NCI-H524 (cell line): ENCODE measurements around the gene GLRX5.

ENCODE experiments used
- DNase-seq, 2 experiments: peaks; one replicate each; lab custom pipeline; 2025; lab: John Stamatoyannopoulos, UW

GLRX5 gene

DNA sequence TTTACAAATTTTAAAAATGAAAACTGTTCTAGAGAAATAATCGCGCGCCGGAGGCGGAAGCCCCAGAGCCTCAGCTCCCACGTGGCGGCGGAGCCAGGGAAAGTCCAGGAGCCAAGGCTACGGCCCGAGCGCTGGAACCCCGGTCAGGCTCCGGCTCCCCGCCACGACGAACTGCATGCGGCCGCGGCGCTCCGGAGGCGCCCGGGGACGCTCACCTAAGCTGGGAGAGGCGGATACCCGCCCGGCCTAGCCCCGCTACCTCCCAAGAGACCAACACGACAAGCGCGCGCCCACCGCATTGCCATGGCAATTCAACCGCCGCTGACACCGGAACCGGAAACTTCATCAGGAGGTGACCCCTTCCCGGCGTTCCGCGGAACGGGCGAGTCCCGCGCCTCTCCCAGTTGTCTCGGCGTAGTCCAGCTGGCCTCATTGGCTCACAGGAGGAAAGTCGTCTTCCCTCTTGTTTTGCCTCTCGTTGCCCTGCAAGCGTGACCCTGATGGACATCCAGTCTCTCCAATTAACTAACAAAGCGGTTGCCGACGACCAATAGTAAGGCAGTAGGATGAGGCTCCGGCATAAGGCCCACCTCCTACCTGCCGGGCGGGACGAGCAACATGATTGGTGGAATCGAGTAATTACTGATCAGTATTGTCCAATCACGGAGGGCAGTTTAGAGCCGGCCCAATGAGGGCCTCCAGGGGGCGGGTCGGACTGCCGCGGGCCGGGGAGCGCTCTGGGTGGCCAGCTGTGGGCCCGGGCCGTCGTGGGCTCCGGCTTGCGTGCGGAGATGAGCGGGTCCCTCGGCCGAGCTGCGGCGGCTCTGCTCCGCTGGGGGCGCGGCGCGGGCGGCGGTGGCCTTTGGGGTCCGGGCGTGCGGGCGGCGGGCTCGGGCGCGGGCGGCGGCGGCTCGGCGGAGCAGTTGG is at the start of gene GLRX5:
Gene GLRX5, plus strand, starts transcription at position 752 of the 927 bp plus-strand sequence. Its CDS starts 40 bp downstream, at position 792.
- DNase-seq = peak; percentile 100

DNA sequence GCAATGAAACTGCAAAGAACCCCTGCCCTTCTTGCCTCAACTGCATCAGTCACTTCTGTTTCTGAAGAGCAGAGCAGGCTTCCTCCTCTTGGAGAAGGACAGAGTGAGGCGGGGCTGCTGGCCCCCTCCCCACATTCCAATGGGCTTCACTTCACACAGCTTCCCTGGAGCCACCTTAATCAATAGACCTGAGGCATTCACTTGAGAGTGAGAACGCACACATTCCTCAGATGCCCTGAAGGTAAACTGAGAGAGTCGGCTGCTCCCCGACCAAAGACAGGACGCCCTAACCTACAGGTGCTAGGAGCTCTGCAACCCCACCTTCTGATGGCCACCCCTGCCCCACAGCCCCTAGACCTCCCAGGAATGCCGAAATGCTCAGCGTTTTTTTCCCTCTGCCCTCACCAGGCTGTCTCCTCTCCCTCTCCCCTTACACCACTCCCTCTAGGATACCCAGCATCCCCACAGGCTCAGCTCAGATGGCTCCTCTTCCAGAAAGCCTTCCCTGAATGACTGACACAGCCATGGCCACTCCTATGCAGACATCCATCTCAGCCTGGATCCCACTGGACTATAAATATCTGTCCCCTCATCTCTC is 49.5 kb upstream of the GLRX5 start:
- no peak for DNase-seq

- DNase-seq = no peak
Measured at GRCh38 chr14:95486875-95487668, 47.8 kb upstream of the GLRX5 start.

GRCh38 chr14:95487669-95488084 is 47.2 kb upstream of the GLRX5 start:
- no peak for DNase-seq

DNA sequence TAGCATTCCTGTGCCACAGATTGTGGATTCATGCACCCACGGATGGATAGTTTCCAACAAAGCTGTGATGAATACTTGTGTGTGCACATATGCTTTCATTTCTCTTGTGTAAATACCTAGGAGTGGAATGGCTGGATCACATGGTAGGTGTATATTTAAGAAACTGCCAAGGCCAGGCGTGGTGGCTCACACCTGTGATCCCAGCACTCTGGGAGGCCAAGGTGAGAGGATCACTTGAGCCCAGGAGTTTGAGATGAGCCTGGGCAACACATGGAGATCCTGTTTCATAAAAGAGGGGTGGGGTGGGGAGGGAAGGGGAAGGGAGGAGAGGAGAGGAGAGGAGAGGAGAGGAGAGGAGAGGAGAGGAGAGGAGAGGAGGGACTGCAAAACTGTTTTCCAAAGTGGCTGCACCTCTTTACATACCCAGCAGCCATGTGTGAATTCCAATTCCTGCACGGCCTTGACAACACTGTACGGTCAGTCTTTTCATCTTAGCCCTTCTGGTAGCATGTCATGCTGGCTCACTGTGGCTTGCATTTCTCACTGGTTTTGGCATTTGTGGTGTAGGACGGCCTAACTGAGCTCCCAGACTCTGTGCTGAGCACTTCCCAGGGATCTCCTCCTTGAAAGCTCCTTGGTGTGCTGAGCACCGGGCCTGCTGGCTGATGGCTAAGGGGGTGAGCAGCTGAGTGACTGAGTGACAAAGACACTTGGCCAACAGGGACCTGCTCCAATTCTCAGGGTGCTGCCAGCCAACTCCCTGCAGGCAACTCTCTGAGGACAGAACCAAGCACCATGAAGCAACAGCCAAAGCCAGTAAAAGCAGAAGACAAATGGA is 46.3 kb upstream of the GLRX5 start:
- no peak for DNase-seq

DNA sequence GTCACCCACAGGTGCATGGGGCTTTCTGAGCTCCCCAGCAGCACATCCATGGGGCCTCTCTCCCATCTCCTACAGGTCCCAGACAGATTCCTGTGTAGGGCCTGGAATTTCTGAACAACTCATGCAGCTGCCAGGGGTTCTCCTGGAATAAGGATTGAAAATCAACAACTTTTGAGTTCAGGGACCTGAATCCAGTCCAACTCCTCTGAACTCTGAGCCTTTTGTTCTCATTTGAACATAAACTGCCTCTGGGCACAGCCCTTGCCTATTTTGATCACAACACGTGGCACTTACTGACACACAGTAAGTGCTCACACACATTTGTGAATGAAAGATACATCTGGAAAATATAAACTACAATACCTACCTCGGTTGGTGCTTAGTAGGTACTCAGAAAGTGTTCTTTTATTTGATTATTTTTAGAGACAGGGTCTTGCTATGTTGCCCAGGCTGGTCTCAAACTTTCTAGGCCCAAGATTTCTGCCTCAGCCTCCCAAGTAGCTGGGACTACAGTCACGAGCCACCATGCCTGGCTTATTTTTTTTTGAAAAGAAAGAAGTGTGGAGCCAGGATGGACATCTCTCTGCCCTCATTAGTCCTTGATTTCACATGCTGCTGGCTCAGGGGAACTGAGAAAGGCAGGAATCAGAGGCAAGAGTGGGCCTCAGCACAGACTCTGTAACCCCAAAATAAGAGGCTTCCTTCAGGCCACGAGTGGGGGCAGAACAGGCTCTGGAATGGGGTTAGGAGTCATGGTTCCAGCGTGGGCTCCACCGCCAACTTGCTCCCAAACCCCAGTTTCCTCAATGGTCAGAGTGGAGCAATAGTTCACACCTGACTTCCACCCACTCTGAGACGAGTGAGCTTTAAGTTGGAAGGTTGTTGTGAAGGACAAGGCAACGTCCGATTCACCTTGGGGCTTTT is 45.4 kb upstream of the GLRX5 start:
- no peak for DNase-seq

DNA sequence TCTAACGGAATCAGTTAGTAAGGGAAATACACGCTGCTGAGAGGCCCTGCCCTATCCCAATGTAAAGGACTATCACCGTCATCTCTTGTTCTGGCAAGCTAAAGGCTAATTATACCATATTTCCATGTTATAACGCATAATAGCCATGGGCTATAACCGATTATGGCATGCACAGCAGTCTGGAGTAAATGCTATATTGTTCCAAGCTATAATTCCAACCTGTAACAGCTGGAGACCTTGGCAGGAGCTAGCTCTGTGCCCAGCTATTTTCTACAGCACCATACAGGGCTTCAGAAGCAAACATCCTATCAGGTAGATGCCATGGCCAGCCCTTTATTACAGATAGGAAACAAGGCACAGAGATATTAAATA is 44.7 kb upstream of the GLRX5 start:
- DNase-seq = no peak

GRCh38 chr14:95490727-95491451 is 44.0 kb upstream of the GLRX5 start:
- no peak for DNase-seq

DNA sequence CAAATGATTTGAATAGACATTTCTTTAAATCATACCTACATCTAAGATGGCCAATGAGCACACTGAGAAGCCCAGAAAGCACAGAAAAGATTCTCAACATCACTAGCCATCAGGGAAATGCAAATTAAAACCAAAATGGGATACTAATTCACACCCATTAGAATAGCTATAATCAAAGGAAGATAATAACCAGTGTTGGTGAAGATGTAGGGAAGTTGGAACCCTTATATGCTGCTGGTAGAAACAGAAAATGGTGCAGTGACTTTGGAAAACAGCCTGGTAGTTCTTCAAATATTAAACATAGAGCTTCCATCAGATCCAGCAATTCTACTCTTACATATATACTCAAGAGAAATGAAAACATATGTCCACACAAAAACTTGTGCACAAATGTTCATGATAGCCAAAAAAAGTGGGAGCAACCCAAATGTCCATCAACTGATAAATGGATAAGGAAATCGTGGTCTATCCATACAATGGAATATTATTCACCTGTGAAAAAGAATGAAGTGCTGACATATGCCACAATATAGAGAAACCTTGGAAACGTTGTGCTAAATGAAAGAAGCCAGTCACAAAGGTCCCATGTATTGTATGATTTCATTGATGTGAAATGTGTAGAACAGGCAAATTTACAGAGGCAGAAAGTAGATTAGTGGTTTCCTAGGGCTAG is 42.8 kb upstream of the GLRX5 start:
- no peak for DNase-seq

DNA sequence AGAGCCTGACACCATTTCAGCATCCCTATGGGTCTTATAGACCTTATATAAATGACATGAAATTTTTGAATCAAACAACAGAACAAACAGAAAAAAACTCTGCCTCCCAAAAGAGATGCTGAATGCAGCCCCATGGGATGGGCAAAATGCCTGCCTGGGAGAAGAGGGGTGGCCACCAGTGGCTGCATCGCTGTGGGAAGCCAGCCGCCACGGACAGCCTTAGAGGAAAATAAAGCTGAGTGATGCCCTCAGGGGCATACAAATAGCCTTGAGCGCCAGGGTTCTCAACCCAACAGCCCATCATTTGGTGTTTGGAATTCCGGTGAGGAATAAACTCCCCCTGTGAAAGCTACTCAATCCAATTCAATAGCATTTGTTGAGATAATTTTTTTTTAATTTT is 41.3 kb upstream of the GLRX5 start:
- no peak for DNase-seq

DNA sequence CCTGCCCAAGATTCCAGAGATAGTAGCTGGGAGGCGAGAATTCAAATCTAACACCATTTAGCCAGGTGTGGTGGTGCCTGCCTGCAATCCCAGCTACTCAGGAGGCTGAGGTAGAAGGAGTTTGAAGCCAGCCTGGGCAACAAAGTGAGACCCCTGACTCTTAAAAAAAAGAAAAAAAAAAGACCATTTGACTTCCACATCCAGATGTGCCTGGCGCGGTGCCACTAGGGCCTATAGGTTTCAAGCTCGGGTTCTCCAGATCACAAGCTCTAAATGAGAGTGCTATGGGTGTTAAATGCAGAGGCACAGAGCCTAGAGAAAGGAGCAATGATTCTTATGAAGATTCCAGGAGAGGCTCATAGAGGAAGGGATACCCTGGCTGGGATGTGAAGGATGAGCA is 40.9 kb upstream of the GLRX5 start:
- DNase-seq = no peak

- no peak for DNase-seq
Measured at GRCh38 chr14:95494456-95494855, 40.4 kb upstream of the GLRX5 start.

GRCh38 chr14:95495076-95495475 is 39.8 kb upstream of the GLRX5 start:
- no peak for DNase-seq

GRCh38 chr14:95495538-95496025 is 39.3 kb upstream of the GLRX5 start:
- DNase-seq = no peak

GRCh38 chr14:95496111-95496681 is 38.7 kb upstream of the GLRX5 start:
- no peak for DNase-seq

GRCh38 chr14:95496690-95497259 is 38.1 kb upstream of the GLRX5 start:
- DNase-seq = peak in 1 of 2 experiments; percentile 20

GRCh38 chr14:95497561-95498011 is 37.3 kb upstream of the GLRX5 start:
- DNase-seq = peak; percentile 94 to 95

- DNase-seq = peak in 1 of 2 experiments; percentile 11
Measured at GRCh38 chr14:95498622-95499353, 36.1 kb upstream of the GLRX5 start.
